H1 (cell line): ENCODE measurements around the gene XPOT. TPM values are rescaled to one million over a fixed set of nuclear protein-coding genes. Genes with fewer than 3 reads are reported as not detected.

ENCODE experiments used
- CTCF ChIA-PET: fragments of 300-600 bp; sonication (Branson Sonifier 250); formaldehyde crosslinking; loops from one replicate; lab custom pipeline; 2021; ENCODE audit not compliant: partially characterized antibody; lab: Charles Lee
- POLR2A ChIA-PET: fragments of 300-600 bp; sonication (Branson Sonifier 250); formaldehyde crosslinking; loops from one replicate; lab custom pipeline; 2021; ENCODE audit warnings: inconsistent platforms; ENCODE audit not compliant: partially characterized antibody; lab: Charles Lee
- DNase-seq, 2 experiments: peaks; one replicate each; pipeline versions ENCODE4 v3.0.0 to v3.0.0-alpha.2; 2010 to 2022; ENCODE audit warnings: low spot score in 2 of 2, low read depth in 1 of 2, mixed read lengths in 1 of 2
- FAIRE-seq: peaks from 2 replicates; lab custom pipeline; 2011; peaks lifted over from hg19 to GRCh38; lab: Jason Lieb, UNC
- H2AFZ ChIP-seq: 2 replicates; pipeline ENCODE4 v1.8.1; 2012; ENCODE audit warnings: low read length, inconsistent platforms
- H2AK5ac ChIP-seq: 2 replicates; pipeline ENCODE4 v1.6.1; 2013; ENCODE audit warnings: low read depth, low read length
- H2BK120ac ChIP-seq: replicated peaks from 2 replicates; pipeline ENCODE3; 2013; ENCODE audit warnings: low read depth, low read length, inconsistent platforms
- H2BK12ac ChIP-seq: 2 replicates; pipeline ENCODE4 v1.6.1; 2013; ENCODE audit warnings: low read depth, low read length
- H2BK15ac ChIP-seq: 2 replicates; pipeline ENCODE4 v1.6.1; 2013; ENCODE audit warnings: low read length
- H2BK20ac ChIP-seq: 2 replicates; pipeline ENCODE4 v1.6.1; 2013; ENCODE audit warnings: low read length
- H2BK5ac ChIP-seq: 2 replicates; pipeline ENCODE4 v1.6.1; 2013; ENCODE audit warnings: low read depth, low read length
- H3K14ac ChIP-seq: 2 replicates; pipeline ENCODE4 v1.6.1; 2013; ENCODE audit warnings: inconsistent platforms; ENCODE audit not compliant: insufficient read length
- H3K18ac ChIP-seq: 2 replicates; pipeline ENCODE4 v1.6.1; 2013; ENCODE audit warnings: low read length; ENCODE audit errors: extremely low read depth
- H3K23ac ChIP-seq: 2 replicates; pipeline ENCODE4 v1.6.1; 2013; ENCODE audit warnings: inconsistent platforms; ENCODE audit not compliant: insufficient read length
- H3K23me2 ChIP-seq: 2 replicates; pipeline ENCODE4 v1.6.1; 2013; ENCODE audit warnings: low read depth, low read length
- H3K27ac ChIP-seq: 2 replicates; pipeline ENCODE4 v1.6.1; 2011; ENCODE audit warnings: low read depth, low read length, inconsistent platforms
- H3K27me3 ChIP-seq, 4 experiments: replicated peaks in 1 of 4; 1 replicate in 1 of 4; 2 replicates in 3 of 4; pipeline versions ENCODE4 v1.6.1 to v1.8.1; 2011 to 2013; ENCODE audit warnings: low read length in 3 of 4, mild to moderate bottlenecking in 3 of 4, inconsistent platforms in 2 of 4, mixed read lengths in 2 of 4, moderate library complexity in 1 of 4; ENCODE audit not compliant: control insufficient read depth in 3 of 4, insufficient read depth in 3 of 4; ENCODE audit errors: extremely low read depth in 1 of 4
- H3K36me3 ChIP-seq, 4 experiments: 2 replicates each; pipeline versions ENCODE4 v1.6.1 to v1.8.1; 2011 to 2013; ENCODE audit warnings: mild to moderate bottlenecking in 4 of 4, low read length in 3 of 4, moderate library complexity in 2 of 4, control low read depth in 1 of 4, inconsistent platforms in 1 of 4; ENCODE audit not compliant: insufficient read depth in 4 of 4, control insufficient read depth in 2 of 4
- H3K4ac ChIP-seq: replicated peaks from 2 replicates; pipeline ENCODE3; 2013; ENCODE audit warnings: low read length, low read depth, mixed read lengths, inconsistent platforms; ENCODE audit not compliant: insufficient read length
- H3K4me1 ChIP-seq, 4 experiments: replicated peaks in 1 of 4; 1 replicate in 1 of 4; 2 replicates in 3 of 4; pipeline versions ENCODE4 v1.6.1 to v1.8.1; 2011 to 2013; ENCODE audit warnings: low read length in 3 of 4, inconsistent platforms in 2 of 4, mixed read lengths in 1 of 4; ENCODE audit not compliant: insufficient read depth in 4 of 4, control insufficient read depth in 3 of 4
- H3K4me2 ChIP-seq, 2 experiments: 2 replicates each; pipeline versions ENCODE4 v1.6.1 to v1.8.1; 2011 to 2013; ENCODE audit warnings: low read depth in 2 of 2, low read length in 2 of 2, control low read depth in 1 of 2, inconsistent platforms in 1 of 2, mild to moderate bottlenecking in 1 of 2; ENCODE audit not compliant: insufficient read depth in 1 of 2
- H3K4me3 ChIP-seq, 4 experiments: fragments of 200-600, 300-600 bp in 1 of 4; sonication (generic), shearing (Covaris generic), sonication (Bioruptor Twin) in 1 of 4; 2 replicates each; pipeline versions ENCODE4 v1.5.1 to v1.8.1; 2011 to 2016; ENCODE audit warnings: low read length in 4 of 4, low read depth in 3 of 4, control low read depth in 2 of 4, inconsistent platforms in 2 of 4, mild to moderate bottlenecking in 2 of 4, mixed read lengths in 1 of 4, moderate library complexity in 1 of 4; ENCODE audit not compliant: insufficient read depth in 2 of 4; ENCODE audit errors: extremely low read depth in 1 of 4
- H3K56ac ChIP-seq: replicated peaks from 2 replicates; pipeline ENCODE3; 2013; ENCODE audit warnings: low read depth, mild to moderate bottlenecking, mixed read lengths, low read length, inconsistent platforms; ENCODE audit not compliant: insufficient read length
- H3K79me1 ChIP-seq: 2 replicates; pipeline ENCODE4 v1.6.1; 2013; ENCODE audit warnings: low read depth, low read length, control low read depth
- H3K79me2 ChIP-seq, 2 experiments: 2 replicates each; pipeline versions ENCODE4 v1.6.1 to v1.8.1; 2012 to 2013; ENCODE audit warnings: low read length in 2 of 2, mild to moderate bottlenecking in 2 of 2, inconsistent platforms in 1 of 2; ENCODE audit not compliant: insufficient read depth in 2 of 2, control insufficient read depth in 1 of 2
- H3K9ac ChIP-seq, 4 experiments: replicated peaks in 1 of 4; 1 replicate in 1 of 4; 2 replicates in 3 of 4; pipeline versions ENCODE4 v1.6.1 to v1.8.1; 2011 to 2013; ENCODE audit warnings: low read depth in 3 of 4, low read length in 3 of 4, control low read depth in 2 of 4, mild to moderate bottlenecking in 2 of 4, moderate library complexity in 2 of 4, inconsistent platforms in 1 of 4; ENCODE audit errors: extremely low read depth in 1 of 4
- H3K9me3 ChIP-seq, 2 experiments: 2 replicates each; pipeline versions ENCODE4 v1.6.1 to v1.8.1; 2012 to 2013; ENCODE audit warnings: mild to moderate bottlenecking in 2 of 2, moderate library complexity in 2 of 2, control low read depth in 1 of 2, inconsistent platforms in 1 of 2, low read depth in 1 of 2, low read length in 1 of 2, mixed read lengths in 1 of 2; ENCODE audit not compliant: insufficient read depth in 2 of 2
- H4K20me1 ChIP-seq, 2 experiments: replicated peaks in 1 of 2; 2 replicates each; pipeline versions ENCODE3 to v1.8.1; 2011 to 2013; ENCODE audit warnings: inconsistent platforms in 2 of 2, low read length in 2 of 2, mild to moderate bottlenecking in 1 of 2; ENCODE audit not compliant: insufficient read depth in 2 of 2, control insufficient read depth in 1 of 2
- H4K5ac ChIP-seq: 2 replicates; pipeline ENCODE4 v1.6.1; 2013; ENCODE audit warnings: low read length, low read depth, mixed read lengths, inconsistent platforms; ENCODE audit not compliant: insufficient read length
- H4K8ac ChIP-seq: 2 replicates; pipeline ENCODE4 v1.8.0; 2013; ENCODE audit warnings: mild to moderate bottlenecking, moderate library complexity, low read length, inconsistent platforms; ENCODE audit not compliant: insufficient read depth; ENCODE audit errors: extremely low read depth
- H4K91ac ChIP-seq: replicated peaks from 2 replicates; pipeline ENCODE3; 2013; ENCODE audit warnings: low read length, mixed read lengths, inconsistent platforms; ENCODE audit not compliant: insufficient read length
- BACH1 ChIP-seq: IDR thresholded peaks from 2 replicates; pipeline ENCODE4 v1.6.1; 2012; ENCODE audit warnings: low read length, improper control_type of control experiment
- CTBP2 ChIP-seq: IDR thresholded peaks from 2 replicates; pipeline ENCODE4 v1.7.0; 2011; ENCODE audit warnings: borderline replicate concordance, mild to moderate bottlenecking, moderate library complexity, mixed read lengths, low read length; ENCODE audit not compliant: insufficient read depth, insufficient read length
- EZH2 ChIP-seq: fragments of 200-600 bp; sonication (generic); IDR thresholded peaks from 2 replicates; pipeline ENCODE4 v1.7.1; 2012; ENCODE audit warnings: low read depth, mild to moderate bottlenecking, moderate library complexity, low read length, inconsistent platforms; ENCODE audit not compliant: severe bottlenecking
- GTF2F1 ChIP-seq: IDR thresholded peaks from 2 replicates; pipeline ENCODE4 v1.6.1; 2012; ENCODE audit warnings: low read depth, low read length, improper control_type of control experiment, borderline replicate concordance
- JUND ChIP-seq: IDR thresholded peaks from 2 replicates; pipeline ENCODE4 v1.6.1; 2011; ENCODE audit warnings: mild to moderate bottlenecking, improper control_type of control experiment, low read length
- KDM5A ChIP-seq: fragments of 200-600 bp; IDR thresholded peaks from 2 replicates; pipeline ENCODE4 v1.7.1; 2012; ENCODE audit warnings: mild to moderate bottlenecking, low read length, inconsistent platforms, mixed read lengths
- PHF8 ChIP-seq: fragments of 200-600 bp; sonication (generic); conservative IDR thresholded peaks from 2 replicates; pipeline ENCODE4 v1.7.1; 2012; ENCODE audit warnings: low read depth, mild to moderate bottlenecking, inconsistent platforms, low read length, moderate library complexity
- POLR2A ChIP-seq, 2 experiments: IDR thresholded peaks; 1 replicate in 1 of 2; 2 replicates in 1 of 2; pipeline ENCODE4 v1.6.1; 2011; ENCODE audit warnings: low read depth in 2 of 2, low read length in 2 of 2, mild to moderate bottlenecking in 2 of 2; ENCODE audit errors: control extremely low read depth in 1 of 2
- POLR2AphosphoS5 ChIP-seq: IDR thresholded peaks from 2 replicates; pipeline ENCODE4 v1.6.1; 2011; ENCODE audit warnings: low read depth, low read length
- RAD21 ChIP-seq, 2 experiments: IDR thresholded peaks in 1 of 2; conservative IDR thresholded peaks in 1 of 2; 2 replicates each; pipeline ENCODE4 v1.6.1; 2011; ENCODE audit warnings: low read depth in 2 of 2, low read length in 2 of 2, improper control_type of control experiment in 1 of 2, inconsistent platforms in 1 of 2, mild to moderate bottlenecking in 1 of 2, moderate library complexity in 1 of 2
- SP4 ChIP-seq: IDR thresholded peaks from 2 replicates; pipeline ENCODE4 v1.6.1; 2012; ENCODE audit warnings: low read length, inconsistent platforms
- WGBS, 2 experiments: shearing (Covaris generic) in 1 of 2; methylation state at CpG; one replicate each; pipeline versions ENCODE4 v1.1.6 to v1.1.7; 2013 to 2015; ENCODE audit warnings: low lambda C conversion rate in 2 of 2, mixed read lengths in 2 of 2, inconsistent platforms in 1 of 2, low coverage in 1 of 2, missing lambda C conversion rate in 1 of 2; ENCODE audit not compliant: insufficient replicate concordance in 2 of 2, insufficient coverage in 1 of 2, insufficient read length in 1 of 2; ENCODE audit errors: extremely low coverage in 1 of 2, missing lambda C conversion rate in 1 of 2; 5-methylcytosine and 5-hydroxymethylcytosine counted together
- polyA plus RNA-seq, 7 experiments: library from polyadenylated mRNA; depleted of rRNA in 3 of 7; stranded (reverse) in 5 of 7; unstranded in 2 of 7; fragments of >200 nt in 5 of 7; fragments of 200-250 nt in 2 of 7; gene quantifications; 1 replicate in 5 of 7; 2 replicates in 1 of 7; 4 replicates in 1 of 7; pipeline versions ENCODE4 v1.2.1 to v1.2.3, GENCODE V29; 2011 to 2013; ENCODE audit warnings: missing spikeins in 2 of 7, mixed read lengths in 2 of 7
- total RNA-seq: library from RNA; stranded (reverse); fragmentation: NEBNext Ultra II Directional; extraction: Animal tissue kit (Norgen Biotek cat#: 25700); gene quantifications from 2 replicates; pipeline ENCODE4 v1.2.1, GENCODE V29; 2021

Gene XPOT
- total and polyA plus RNA-seq, 2 of the 8 experiments (the other 6 are each of a cell fraction or from before 2014, with no cell fraction given): 38.8 to 176 TPM

GRCh38 chr12:64407342-64408223, 3.4 kb downstream of the XPOT start:
- H2BK15ac ChIP-seq: no peak overlapping the region
- H2BK12ac ChIP-seq: no peak overlapping the region
- no peak overlapping the region for H2AFZ ChIP-seq
- H3K14ac ChIP-seq: no peak overlapping the region
- ChIA-PET CTCF (interaction anchor here (0.6 to 0.9 kb wide), 4 partner anchors 15 to 247 kb away, joined by 3 to 5 read pairs (median 3); no protein-coding TSS in a partner anchor), POLR2A (interaction anchor here (0.7 to 9.6 kb wide), 12 partner anchors 8 to 136 kb away, joined by 3 to 100 read pairs (median 5); no protein-coding TSS in a partner anchor)
- peaks cover 9% of the 10 kb centered on the region; the same call in 1 of the 2 replicates for H3K23me2 ChIP-seq
- no peak overlapping the region for H4K5ac ChIP-seq
- H3K4me1 ChIP-seq: peaks cover 0 to 5% (median 1%) of the 10 kb centered on the region in 4 experiments; a peak in 3 of 7 replicates
- DNase-seq (no peak), FAIRE-seq (no peak)
- no peak overlapping the region for H3K27ac ChIP-seq
- H3K18ac ChIP-seq: no peak overlapping the region
- H3K4me3 ChIP-seq: no peak overlapping the region
- H4K20me1 ChIP-seq: peaks cover 5 to 11% of the 10 kb centered on the region in 2 experiments
- H3K9me3 ChIP-seq: no peaks in the 10 kb centered on the region
- no peak overlapping the region for H3K23ac ChIP-seq
- peaks cover 5% of the 10 kb centered on the region; the same call in 1 of the 2 replicates for H3K79me1 ChIP-seq
- no peaks in the 10 kb centered on the region for H3K27me3 ChIP-seq
- no peak overlapping the region for H3K56ac ChIP-seq
- no peak overlapping the region for H4K91ac ChIP-seq
- H2BK120ac ChIP-seq: no peak overlapping the region
- 76% methylated on average over 9 of the region's 9 CpGs; no CpG with 5 or more reads in 1 of the 2 experiments for WGBS, 2 experiments
- no peak overlapping the region; a peak in 2 of 7 replicates for H3K9ac ChIP-seq
- no peak overlapping the region for H2AK5ac ChIP-seq
- H4K8ac ChIP-seq: no peak overlapping the region
- H3K79me2 ChIP-seq: peaks cover 15 to 63% of the 10 kb centered on the region in 2 experiments
- peak overlapping the region in 1 of 2 experiments; percentile 24; a peak in 1 of 4 replicates for H3K4me2 ChIP-seq
- H3K4ac ChIP-seq: no peak overlapping the region
- H2BK20ac ChIP-seq: no peak overlapping the region
- no peak overlapping the region for H2BK5ac ChIP-seq
- H3K36me3 ChIP-seq: peaks cover 13 to 32% (median 24%) of the 10 kb centered on the region in 4 experiments
- no peak for TF ChIP-seq GTF2F1
- TF ChIP-seq RAD21 (IDR thresholded peaks at IDR 0.05 in 1 of 2, conservative IDR thresholded peaks at IDR 0.05 in 1 of 2; ENCODE audit: low read depth in 2 of 2, low read length in 2 of 2): no peak
- peak in 1 of 2 experiments; percentile 26; a peak in 1 of 3 replicates for TF ChIP-seq POLR2A (IDR thresholded peaks at IDR 0.05; ENCODE audit: control extremely low read depth in 1 of 2, low read depth in 2 of 2, low read length in 2 of 2)
- TF ChIP-seq PHF8: no peak
- TF ChIP-seq EZH2: no peak
- no peak for TF ChIP-seq SP4
- peak; percentile 25; the same call in 1 of the 2 replicates for TF ChIP-seq POLR2AphosphoS5
- TF ChIP-seq BACH1: no peak
- no peak for TF ChIP-seq CTBP2
- TF ChIP-seq JUND: no peak
- TF ChIP-seq KDM5A: no peak
